Retinal pigment epithelial cell (primary cell): ENCODE results near the gene LRGUK.

Experiments used
- DNase-seq: peaks from one replicate; pipeline ENCODE4 v3.0.0-alpha.2; 2010; ENCODE audit warnings: low read depth
- H3K4me3 ChIP-seq: 2 replicates; pipeline ENCODE4 v1.5.1; 2011; ENCODE audit warnings: mild to moderate bottlenecking, low read length, control low read depth, moderate library complexity
- TF ChIP-seq, protein P1 (sequence below): conservative IDR thresholded peaks from 2 replicates; pipeline ENCODE4 v1.5.1; 2011; ENCODE audit warnings: low read depth, low read length, control low read depth, inconsistent platforms

LRGUK gene

GRCh38 chr7:134174795-134175261 lies 47.7 kb downstream of the LRGUK start:
- no peak overlapping the region for H3K4me3 ChIP-seq
- TF ChIP-seq, protein P1, sequence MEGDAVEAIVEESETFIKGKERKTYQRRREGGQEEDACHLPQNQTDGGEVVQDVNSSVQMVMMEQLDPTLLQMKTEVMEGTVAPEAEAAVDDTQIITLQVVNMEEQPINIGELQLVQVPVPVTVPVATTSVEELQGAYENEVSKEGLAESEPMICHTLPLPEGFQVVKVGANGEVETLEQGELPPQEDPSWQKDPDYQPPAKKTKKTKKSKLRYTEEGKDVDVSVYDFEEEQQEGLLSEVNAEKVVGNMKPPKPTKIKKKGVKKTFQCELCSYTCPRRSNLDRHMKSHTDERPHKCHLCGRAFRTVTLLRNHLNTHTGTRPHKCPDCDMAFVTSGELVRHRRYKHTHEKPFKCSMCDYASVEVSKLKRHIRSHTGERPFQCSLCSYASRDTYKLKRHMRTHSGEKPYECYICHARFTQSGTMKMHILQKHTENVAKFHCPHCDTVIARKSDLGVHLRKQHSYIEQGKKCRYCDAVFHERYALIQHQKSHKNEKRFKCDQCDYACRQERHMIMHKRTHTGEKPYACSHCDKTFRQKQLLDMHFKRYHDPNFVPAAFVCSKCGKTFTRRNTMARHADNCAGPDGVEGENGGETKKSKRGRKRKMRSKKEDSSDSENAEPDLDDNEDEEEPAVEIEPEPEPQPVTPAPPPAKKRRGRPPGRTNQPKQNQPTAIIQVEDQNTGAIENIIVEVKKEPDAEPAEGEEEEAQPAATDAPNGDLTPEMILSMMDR = no peak
- DNase-seq = peak; percentile 8

DNA sequence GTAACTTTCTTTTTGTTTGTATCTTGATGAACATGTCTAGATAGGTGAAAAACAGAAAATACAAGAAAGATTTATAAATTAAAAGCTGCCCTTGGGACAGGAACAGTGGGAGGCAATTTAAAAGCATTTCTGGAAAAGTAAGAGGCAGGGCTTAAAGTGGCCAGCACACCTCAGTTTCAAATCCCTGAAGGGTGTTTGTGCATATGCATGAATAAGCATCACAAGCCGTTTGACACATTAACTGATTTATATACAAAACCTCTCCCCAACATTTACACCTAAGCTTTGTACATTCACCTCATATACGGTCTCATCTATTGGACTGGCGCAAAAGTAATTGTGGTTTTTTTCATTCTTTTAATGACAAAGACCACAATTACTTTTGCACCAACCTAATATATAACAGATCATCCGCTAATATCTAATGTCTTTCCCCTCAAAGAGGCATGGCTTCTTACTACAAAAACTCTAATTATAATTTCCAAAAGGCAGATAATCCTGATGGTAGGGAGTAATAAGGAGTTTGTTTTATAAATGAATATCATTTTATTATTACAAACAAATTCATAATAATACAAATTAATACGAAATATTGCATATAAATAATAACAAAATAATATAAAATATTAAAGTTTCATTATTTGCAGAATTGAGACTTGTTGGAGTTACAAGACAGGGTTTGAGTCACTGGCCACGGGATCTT lies 48.3 kb downstream of the LRGUK start:
- DNase-seq = no peak
- TF ChIP-seq, protein P1 = no peak

DNA sequence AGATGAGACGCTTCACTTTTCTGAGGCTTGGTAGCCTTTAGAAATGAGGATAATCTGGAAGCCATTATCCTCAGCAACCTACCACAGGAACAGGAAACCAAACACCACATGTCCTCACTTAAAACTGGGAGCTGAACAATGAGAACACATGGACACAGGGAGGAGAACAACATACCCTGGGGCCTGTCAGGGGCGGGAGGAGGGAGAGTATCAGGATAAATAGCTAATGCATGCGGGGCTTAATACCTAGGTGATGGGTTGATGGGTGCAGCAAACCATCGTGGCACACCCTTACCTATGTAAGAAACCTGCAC lies 48.9 kb downstream of the LRGUK start:
- DNase-seq = no peak
- H3K4me3 ChIP-seq = no peak overlapping the region
- TF ChIP-seq, protein P1 = no peak

More for the DNA sequence above, 48.3 kb downstream of the LRGUK start:
- H3K4me3 ChIP-seq = no peak overlapping the region

DNA sequence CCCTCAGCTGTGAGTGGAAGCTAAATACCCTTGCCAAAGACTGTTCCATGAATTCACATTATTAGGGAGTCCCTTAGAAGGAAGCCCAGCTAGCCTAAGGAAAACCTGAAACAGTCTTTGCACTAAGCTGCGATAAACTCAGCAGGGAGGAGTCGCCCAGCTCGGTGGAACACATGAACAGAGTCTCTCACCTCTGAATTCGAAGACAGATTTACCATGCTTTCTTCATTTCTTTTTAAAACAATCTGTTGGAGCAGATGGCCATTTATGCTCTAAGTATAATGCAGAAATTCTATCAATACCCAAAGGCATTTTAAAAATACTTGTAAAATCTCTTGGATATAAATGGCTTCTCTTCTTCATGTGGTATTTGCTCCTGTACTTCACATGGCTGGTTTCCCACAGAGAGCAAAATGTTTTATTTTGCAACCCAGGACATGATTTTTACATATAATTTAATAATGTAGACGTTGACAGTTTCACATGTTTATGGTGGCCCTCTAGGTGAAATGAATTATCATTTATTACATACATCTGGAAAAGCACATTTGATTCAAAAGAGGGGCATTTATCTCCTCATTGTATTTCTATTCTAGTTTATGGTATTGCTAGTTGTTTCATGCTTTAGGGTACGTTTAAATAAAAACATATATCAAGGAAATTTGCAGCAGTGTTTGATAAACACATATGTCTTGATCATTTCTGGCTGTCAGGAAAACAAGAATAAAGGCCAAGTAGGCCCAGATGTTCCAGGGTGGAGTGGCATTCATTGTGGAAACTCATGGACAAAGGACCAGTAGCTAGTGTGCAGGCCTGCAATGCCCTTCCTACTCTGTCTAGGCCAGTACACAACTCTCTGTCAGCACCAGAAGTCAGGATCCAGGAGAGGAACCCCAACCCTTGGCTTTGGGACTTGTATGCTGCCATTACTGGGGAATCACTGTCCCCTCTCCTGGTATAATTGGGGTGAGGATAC lies 52.2 kb downstream of the LRGUK start:
- TF ChIP-seq, protein P1 = no peak
- DNase-seq = no peak

DNA sequence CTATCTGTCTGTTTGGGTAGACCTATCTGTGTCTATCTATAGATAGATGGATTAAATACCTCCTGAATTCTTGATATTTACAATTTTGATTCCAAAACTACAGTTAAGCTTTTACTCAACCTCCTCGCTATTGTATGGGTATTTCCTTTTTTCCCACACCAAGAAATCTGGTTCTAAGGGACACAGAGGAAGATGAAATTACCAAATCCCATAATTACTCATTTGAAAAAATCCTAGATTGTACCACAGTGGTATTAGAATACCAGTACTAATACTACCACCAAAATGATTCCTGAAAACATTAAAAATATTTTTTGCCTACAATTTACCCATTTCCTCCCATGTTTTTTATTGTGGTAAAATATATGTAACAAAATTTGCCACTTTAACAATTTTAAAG lies 53.2 kb downstream of the LRGUK start:
- TF ChIP-seq, protein P1 = no peak
- no peak for DNase-seq
- H3K4me3 ChIP-seq = no peak overlapping the region

More for the DNA sequence above, 52.2 kb downstream of the LRGUK start:
- H3K4me3 ChIP-seq = no peak overlapping the region

GRCh38 chr7:134182078-134182477 lies 54.9 kb downstream of the LRGUK start:
- no peak overlapping the region for H3K4me3 ChIP-seq
- DNase-seq = no peak
- TF ChIP-seq, protein P1 = no peak
